ENCODE data around the gene NEAT1. TPM values are rescaled to one million over a fixed set of nuclear protein-coding genes. Genes with fewer than 3 reads are reported as not detected.
"Not testable (repeated sequence)": the region's sequence is repeated elsewhere in the genome, so short reads cannot be mapped to it uniquely, and the experiment has no call there.

The NEAT1 gene
- total RNA-seq, 2 donors from 2014 or later: 742 to 1,004 TPM

GRCh38 chr11:65401803-65402248 lies 20.8 kb upstream of the NEAT1 start:
- intact Hi-C loops (cut with DNase I): no loop called here
- no peak for DNase-seq (ENCODE audit: low spot score)

DNA sequence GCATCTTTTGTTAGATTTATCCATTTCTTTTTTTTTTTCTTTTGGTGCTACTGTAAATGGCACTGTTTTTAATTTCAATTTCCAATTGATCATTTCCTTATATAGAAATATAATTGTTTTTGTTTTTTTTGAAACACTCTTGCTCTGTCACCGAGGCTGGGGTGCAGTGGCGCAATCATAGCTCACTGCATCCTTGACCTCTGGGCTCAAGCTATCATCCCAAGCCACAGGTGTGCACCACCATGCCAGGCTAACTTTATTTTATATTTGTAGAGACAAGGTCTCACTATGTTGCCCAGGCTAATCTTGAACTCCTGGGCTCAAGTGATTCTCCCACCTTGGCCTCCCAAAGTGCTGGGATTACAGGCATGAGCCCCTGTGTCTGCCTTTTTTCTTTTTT lies 19.8 kb upstream of the NEAT1 start:
- intact Hi-C loops (cut with DNase I): no loop called here

GRCh38 chr11:65403607-65404121 lies 18.9 kb upstream of the NEAT1 start:
- DNase-seq (ENCODE audit: low spot score): no peak
- intact Hi-C loops (cut with DNase I): no loop called here

More for the DNA sequence above, 19.8 kb upstream of the NEAT1 start:
- no peak for DNase-seq (ENCODE audit: low spot score)

DNA sequence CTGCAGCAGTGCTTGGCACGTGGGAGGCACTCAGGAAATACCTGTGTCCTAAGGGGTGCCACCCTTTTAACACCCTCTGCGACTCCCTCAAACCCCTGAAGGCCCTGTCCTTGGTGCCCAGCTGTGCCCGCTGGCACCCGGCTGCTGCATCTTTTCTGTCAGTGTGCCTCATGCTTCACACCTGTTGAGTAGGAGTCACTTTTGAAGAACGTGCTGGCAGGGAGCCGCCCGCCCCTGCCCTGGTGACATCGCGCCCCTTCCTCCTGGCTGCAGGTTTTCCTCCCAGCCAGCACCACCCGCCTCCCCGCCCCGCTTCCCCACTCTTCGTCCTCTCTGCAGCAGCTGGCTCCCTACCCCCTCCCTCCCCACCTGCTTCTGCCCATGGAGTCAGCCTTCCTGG lies 18.4 kb upstream of the NEAT1 start:
- intact Hi-C loops (cut with DNase I): no loop called here
- DNase-seq (ENCODE audit: low spot score): no peak

DNA sequence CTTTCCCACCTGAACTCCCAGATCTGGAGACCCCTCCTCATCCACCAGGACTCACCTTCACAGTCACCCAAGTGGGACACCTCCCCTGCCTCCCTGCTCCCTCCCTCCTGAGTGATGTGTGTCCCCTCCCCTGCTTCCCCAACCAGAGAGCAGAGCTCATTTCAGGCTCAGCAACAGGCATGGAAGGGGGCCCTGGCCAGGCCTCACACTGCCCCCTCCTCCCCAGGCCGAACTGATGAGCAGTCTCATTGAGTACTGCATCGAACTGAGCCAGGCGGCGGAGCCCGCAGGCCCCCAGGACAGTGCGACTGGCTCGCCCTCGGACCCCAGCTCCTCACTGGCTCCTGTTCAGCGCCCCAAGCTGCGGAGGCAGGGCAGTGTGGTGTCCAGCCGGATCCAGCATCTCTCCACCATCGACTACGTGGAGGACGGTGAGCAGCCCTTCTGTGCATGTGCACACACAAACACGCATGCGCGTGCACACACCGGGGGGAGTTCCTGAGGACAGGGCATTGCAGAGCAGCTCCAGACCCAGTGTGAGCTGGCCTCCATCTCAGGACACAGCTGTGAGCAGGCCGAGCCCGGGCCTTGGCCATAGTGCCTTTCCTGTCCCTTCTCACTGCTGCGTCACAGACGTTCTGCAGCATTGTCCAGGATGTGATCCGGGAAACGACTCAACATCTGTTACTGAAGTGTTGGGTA lies 17.8 kb upstream of the NEAT1 start:
- DNase-seq (ENCODE audit: low spot score): no peak
- intact Hi-C loops (cut with DNase I): no loop called here

GRCh38 chr11:65410936-65411680 lies 11.5 kb upstream of the NEAT1 start:
- intact Hi-C loops (cut with DNase I): no loop called here
- peak; percentile 72 for DNase-seq (ENCODE audit: low spot score)

- peak; percentile 58 for DNase-seq (ENCODE audit: low spot score)
- intact Hi-C loops (cut with DNase I): no loop called here
Observed at GRCh38 chr11:65411681-65412070, 10.9 kb upstream of the NEAT1 start.

DNA sequence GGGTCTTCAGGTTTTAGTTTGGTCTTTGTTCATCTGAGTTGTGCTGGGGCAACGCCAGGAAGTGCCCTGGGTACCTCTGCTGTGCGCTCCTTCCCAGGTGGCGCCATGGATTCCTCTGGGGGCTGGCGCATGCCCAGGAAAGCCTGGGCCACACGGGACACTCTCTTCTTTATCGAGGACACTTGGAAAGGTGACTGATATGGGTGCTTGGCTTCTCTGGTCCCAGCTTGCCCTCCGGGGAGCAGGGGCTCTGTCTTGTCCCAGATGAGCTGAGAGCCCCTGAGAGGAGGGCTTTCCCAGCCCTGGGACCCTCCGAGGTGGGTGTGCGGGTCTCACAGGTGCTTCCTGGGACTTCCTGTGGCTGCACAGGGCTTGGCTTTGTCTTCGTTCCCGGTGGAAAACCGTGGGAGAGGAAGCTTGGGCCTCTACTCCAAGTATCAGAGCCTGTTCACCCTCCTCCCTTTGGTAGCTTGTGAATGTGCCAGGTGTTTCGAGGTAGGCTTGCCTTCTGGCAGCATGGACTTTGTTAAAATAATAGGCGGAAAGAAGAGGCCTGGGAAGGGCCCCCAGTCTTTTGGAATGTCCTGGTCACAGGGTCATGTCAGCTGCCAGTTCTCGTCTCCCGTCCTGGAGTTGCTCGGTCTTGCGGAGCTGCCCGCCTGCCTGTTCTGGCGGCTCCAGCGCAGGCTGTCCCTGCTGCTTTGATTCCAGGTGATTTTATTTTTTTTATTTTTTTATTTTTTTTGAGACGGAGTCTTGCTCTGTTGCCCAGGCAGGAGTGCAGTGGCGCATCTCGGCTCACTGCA lies 10.1 kb upstream of the NEAT1 start:
- peak; percentile 75 for DNase-seq (ENCODE audit: low spot score)

DNA sequence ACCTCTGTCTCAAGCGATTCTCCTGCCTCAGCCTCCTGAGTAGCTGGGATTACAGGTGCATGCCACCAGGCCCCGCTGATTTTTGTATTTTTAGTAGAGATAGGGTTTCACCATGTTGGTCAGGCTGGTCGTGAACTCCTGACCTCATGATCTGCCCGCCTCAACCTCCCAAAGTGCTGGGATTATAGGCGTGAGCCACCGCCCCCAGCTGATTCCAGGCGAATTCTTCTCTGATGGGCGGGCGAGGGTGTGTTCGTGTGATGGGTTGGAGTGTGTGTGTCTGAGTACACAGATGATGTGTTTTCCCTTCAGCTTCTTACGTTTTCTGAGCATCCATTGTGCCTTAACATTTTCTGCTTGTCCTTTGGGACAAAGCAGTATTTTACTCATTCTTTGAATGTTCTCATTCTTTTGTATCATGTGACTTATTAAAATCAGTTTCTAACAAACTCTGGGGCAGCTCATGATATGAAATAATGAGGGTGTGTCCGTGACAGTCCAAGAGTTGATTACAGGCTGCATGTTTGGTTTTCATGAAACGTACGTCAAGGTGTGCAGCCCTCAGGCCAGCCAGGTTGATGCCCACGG lies 9.4 kb upstream of the NEAT1 start:
- intact Hi-C loops (cut with DNase I): not testable (repeated sequence)
- DNase-seq (ENCODE audit: low spot score): peak; percentile 73

More for the DNA sequence above, 10.1 kb upstream of the NEAT1 start:
- intact Hi-C loops (cut with DNase I): no loop called here

GRCh38 chr11:65414776-65415498 lies 7.7 kb upstream of the NEAT1 start:
- intact Hi-C loops (cut with DNase I): no loop called here
- no peak for DNase-seq (ENCODE audit: low spot score)

GRCh38 chr11:65415499-65416340 lies 6.9 kb upstream of the NEAT1 start:
- DNase-seq (ENCODE audit: low spot score): peak; percentile 72
- intact Hi-C loops (cut with DNase I): loop anchor here (2.0 kb wide), 2 partner anchors 93 to 95 kb away; no protein-coding TSS in a partner anchor

DNA sequence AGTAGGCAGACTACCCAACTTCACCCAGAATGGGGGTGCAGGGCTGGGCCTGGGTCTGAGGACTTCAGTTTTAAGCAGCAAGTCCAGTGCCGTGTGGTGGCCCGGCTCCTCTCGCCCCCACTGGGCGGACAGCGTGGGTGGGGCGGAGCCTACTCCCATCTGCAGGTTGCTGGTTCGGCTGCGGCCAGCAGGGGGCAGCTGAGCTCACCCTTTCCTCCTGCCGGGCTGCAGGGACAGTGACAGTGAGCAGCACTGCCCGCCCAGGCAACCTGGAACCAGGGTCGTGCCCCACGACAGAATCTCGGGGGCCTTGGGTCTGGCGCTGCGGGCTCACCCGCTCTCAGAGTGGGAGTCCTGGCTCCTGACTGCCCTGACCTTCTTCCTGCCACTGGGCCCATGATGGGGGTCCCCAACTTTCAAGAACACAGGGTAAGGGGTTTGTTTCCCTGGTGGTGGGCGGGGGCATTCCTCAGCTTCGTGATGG lies 6.2 kb upstream of the NEAT1 start:
- DNase-seq (ENCODE audit: low spot score): peak; percentile 98
- intact Hi-C loops (cut with DNase I): loop anchor here (2.0 kb wide), 2 partner anchors 92 to 94 kb away; no protein-coding TSS in a partner anchor

DNA sequence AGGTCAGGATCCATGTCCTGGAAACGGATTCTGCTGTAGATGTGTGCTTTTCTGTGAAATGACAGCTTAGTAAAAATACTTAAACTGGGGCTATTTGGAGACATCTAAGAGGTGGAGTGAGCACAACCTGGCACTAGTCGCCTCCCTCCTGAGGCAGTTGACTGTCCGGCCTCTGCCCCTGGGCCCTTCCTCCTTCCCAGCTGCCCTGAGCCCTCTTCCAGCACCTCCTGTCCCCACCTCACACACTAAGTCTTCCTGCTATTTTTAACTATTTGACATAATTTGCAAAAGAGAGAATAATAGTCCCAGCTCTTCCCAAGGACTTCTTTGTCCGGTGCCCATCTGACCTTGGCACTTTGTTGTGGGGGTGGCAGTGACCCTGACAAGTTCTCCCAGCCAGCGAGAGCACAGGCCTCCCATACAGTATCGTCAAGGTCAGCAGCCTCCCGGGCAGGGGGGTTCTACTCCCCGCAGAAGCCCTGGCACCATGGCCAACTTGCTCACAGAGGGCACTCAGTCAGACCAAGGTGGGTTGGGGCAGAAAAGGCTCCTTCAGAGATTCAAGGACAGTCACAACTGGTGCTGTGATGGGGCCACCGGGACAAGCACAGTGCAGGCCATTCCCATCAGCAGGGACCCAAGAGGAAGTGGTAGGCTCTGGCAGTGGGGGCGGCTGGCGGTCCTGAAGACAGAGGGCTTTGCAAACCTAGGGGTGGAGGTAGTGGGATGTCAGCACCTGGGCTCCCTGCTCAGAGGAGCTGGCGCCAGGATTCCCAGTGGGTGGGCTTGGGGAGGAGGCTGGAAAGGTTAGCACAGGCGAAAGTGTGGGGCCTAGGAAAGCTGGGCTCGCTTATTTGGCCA lies 5.5 kb upstream of the NEAT1 start:
- intact Hi-C loops (cut with DNase I): loop anchor here (2.0 kb wide), 2 partner anchors 92 to 94 kb away; no protein-coding TSS in a partner anchor
- DNase-seq (ENCODE audit: low spot score): peak; percentile 87

- intact Hi-C loops (cut with DNase I): loop anchor here (2.0 kb wide), 3 partner anchors 79 to 93 kb away; no protein-coding TSS in a partner anchor
Observed at GRCh38 chr11:65417702-65418430, 4.7 kb upstream of the NEAT1 start.

DNA sequence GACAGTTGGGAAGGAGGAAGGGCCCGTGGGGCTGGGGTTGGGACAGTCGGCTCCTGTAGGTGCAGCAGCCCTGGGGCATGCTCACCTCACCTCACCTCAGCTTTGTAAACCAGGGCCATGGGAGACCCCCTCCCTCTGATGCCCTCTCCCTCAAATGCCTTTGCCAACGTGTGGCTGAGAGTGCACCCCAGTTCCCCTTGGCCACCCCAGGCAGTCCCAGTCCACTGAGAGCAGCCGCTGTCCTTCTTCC lies 4.2 kb upstream of the NEAT1 start:
- intact Hi-C loops (cut with DNase I): loop anchor here in 1 of 2 donors (2.0 kb wide), 1 partner anchor 78 kb away; no protein-coding TSS in a partner anchor

More at GRCh38 chr11:65417702-65418430, 4.7 kb upstream of the NEAT1 start:
- DNase-seq (ENCODE audit: low spot score): peak; percentile 85

More for the DNA sequence above, 4.2 kb upstream of the NEAT1 start:
- DNase-seq (ENCODE audit: low spot score): no peak

Measured in posterior vena cava (tissue), 2 donors.